Pancreas (tissue), 10 donors: ENCODE data around the gene LNX1. TPM values are rescaled to one million over a fixed set of nuclear protein-coding genes. Genes with fewer than 3 reads are reported as not detected.

Experiments
- ATAC-seq, 4 donors: fragments of 200-7000 bp; cut with Tn5 transposase; one replicate each; pipeline versions ENCODE4 v1.8.0 to v1.9.1; 2020; ENCODE audit warnings: mild to moderate bottlenecking in 4 of 4, moderate library complexity in 4 of 4
- DNase-seq, 6 donors: peaks; one replicate each; pipeline ENCODE4 v3.0.0-alpha.2; 2020
- FAIRE-seq: peaks from 2 replicates; lab custom pipeline; 2012; peaks lifted over from hg19 to GRCh38; lab: Jason Lieb, UNC
- H3K27ac ChIP-seq, 4 donors: fragments of 200-600 bp; sonication (generic); 1 replicate in 3 of 4; 2 replicates in 1 of 4; pipeline versions ENCODE4 v1.5.0 to v1.8.0; 2020
- H3K27me3 ChIP-seq, 4 donors: fragments of 200-600 bp; one replicate each; pipeline ENCODE4 v1.8.0; 2021
- H3K36me3 ChIP-seq, 3 donors: fragments of 200-600 bp; sonication (generic) in 1 of 3; one replicate each; pipeline versions ENCODE4 v1.5.0 to v1.8.0; 2020 to 2021
- H3K4me1 ChIP-seq, 3 donors: fragments of 200-600 bp; one replicate each; pipeline ENCODE4 v1.8.0; 2021
- H3K4me3 ChIP-seq, 4 donors: fragments of 200-600 bp; sonication (generic) in 2 of 4; one replicate each; pipeline versions ENCODE4 v1.5.0 to v1.8.0; 2020 to 2021
- H3K9me3 ChIP-seq, 4 donors: fragments of 200-600 bp; one replicate each; pipeline ENCODE4 v1.8.0; 2021
- WGBS, 2 donors: extraction: QIAGEN DNeasy Blood & Tissue Kit; methylation state at CpG; one replicate each; pipeline ENCODE4 v1.1.7; 2013; 5-methylcytosine and 5-hydroxymethylcytosine counted together
- intact Hi-C, 3 donors: fragments of 100-400 bp; cut with DNase I; formaldehyde crosslinking; loops; one replicate each; pipeline versions ENCODE4 v1.11.1 to v1.14.2; 2022
- polyA plus RNA-seq, 2 donors: library from polyadenylated mRNA; stranded (reverse); fragments of 200-250 nt; gene quantifications; one replicate each; pipeline ENCODE4 v1.2.3, GENCODE V29; 2013
- total RNA-seq, 6 donors: library from RNA; stranded (reverse); fragmentation: NEBNext Ultra II Directional in 4 of 6; extraction: Animal tissue kit (Norgen Biotek cat#: 25700) in 4 of 6; gene quantifications; one replicate each; pipeline versions ENCODE4 v1.2.1 to v1.2.4, GENCODE V29; 2021 to 2023
- TF ChIP-seq, protein P1 (sequence below), 4 donors: fragments of 200-600 bp; sonication (generic) in 3 of 4; IDR thresholded peaks; one replicate each; pipeline versions ENCODE4 v1.5.0 to v1.8.0; 2021; ENCODE audit warnings: antibody characterized with exemption in 4 of 4
- donor health status: healthy with polysubstance abuse.
- donor health status: DM: no; HTN: no; CAD: no; lungs with moderate emphysema.
- donor health status: DM: no; HTN: no; CAD: no.
- donor health status: control.
- donor health status: control.
- donor health status: Bipolar disorder and iron deficiency.
- donor health status: DM: yes; HTN: yes; CAD: no.
- donor health status: DM: no; HTN: no; CAD: no.
- donor health status: DM: no; HTN: no; CAD: no.
- donor health status: DM: yes; HTN: yes; CAD: no.

Gene LNX1
- total and polyA plus RNA-seq, 8 donors = 6.1 to 18.6 (median 15.0) TPM

DNA sequence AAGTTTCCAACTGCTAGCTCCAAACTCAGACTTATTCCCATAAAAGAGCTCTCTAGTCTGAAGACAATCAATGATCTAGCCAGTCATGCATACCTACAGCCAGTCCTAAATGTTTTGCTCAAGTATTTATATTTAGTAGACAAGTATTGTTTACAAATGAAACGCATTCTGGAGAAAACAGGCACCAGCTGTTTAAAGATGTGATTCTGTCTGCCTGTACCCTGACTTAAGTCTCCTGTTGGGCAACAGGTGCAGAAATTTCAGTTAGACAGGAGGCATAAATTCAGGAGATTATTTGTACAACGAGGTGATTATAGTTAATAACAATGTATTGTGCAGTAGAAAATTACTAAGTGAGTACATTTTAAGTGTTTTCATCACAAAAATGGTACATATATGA lies 28.9 kb downstream of the LNX1 start:
- no peaks in the 10 kb centered on the region for H3K27me3 ChIP-seq
- no peak overlapping the region for H3K4me3 ChIP-seq
- TF ChIP-seq, protein P1, sequence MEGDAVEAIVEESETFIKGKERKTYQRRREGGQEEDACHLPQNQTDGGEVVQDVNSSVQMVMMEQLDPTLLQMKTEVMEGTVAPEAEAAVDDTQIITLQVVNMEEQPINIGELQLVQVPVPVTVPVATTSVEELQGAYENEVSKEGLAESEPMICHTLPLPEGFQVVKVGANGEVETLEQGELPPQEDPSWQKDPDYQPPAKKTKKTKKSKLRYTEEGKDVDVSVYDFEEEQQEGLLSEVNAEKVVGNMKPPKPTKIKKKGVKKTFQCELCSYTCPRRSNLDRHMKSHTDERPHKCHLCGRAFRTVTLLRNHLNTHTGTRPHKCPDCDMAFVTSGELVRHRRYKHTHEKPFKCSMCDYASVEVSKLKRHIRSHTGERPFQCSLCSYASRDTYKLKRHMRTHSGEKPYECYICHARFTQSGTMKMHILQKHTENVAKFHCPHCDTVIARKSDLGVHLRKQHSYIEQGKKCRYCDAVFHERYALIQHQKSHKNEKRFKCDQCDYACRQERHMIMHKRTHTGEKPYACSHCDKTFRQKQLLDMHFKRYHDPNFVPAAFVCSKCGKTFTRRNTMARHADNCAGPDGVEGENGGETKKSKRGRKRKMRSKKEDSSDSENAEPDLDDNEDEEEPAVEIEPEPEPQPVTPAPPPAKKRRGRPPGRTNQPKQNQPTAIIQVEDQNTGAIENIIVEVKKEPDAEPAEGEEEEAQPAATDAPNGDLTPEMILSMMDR (IDR thresholded peaks at IDR 0.05) = no peak
- intact Hi-C loops = no loop called here
- DNase-seq (no peak), FAIRE-seq (no peak), ATAC-seq (no peak)
- no peaks in the 10 kb centered on the region for H3K9me3 ChIP-seq
- WGBS, 2 donors = 52 to 69% methylated on average over 2 of the region's 2 CpGs
- H3K36me3 ChIP-seq = no peaks in the 10 kb centered on the region
- H3K27ac ChIP-seq = no peak overlapping the region
- H3K4me1 ChIP-seq = no peaks in the 10 kb centered on the region

DNA sequence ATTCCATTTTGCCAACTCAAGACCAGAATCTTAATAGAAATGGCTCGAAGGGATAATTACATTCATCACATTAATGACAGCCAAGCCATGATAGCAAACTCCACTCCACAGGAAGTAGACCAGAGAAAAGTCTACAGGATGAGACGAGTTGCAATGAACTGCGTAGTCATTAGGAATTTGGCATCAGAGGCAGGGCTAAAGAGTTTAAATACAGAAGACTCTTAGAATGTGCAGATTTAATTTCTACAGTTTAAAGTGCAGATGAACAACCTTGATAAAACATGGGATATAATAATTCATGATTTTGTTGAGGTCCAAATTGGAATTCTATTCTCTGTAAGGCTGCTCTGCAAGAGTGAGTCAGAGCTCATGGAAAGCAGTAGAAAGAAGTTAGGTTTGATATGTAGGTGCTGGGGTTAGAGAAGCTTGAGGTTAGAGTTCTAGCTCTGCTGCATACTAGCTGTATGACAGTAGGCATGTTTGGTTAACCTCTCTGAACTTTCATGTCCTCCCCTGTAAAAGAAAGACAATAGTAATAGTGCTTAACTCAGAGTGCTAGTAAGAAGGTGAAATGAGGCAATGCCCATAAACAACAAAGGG lies 32.2 kb downstream of the LNX1 start:
- DNase-seq (no peak), FAIRE-seq (no peak), ATAC-seq (no peak)
- WGBS, 2 donors = 80 to 84% methylated on average over 3 of the region's 3 CpGs
- Histone ChIP-seq H3K27me3 (no peaks in the 10 kb centered on the region), H3K27ac (no peak overlapping the region), H3K4me3 (no peak overlapping the region), H3K9me3 (no peaks in the 10 kb centered on the region), H3K36me3 (no peaks in the 10 kb centered on the region), H3K4me1 (peaks cover 0 to 10% (median 9%) of the 10 kb centered on the region in 3 donors)
- intact Hi-C loops = no loop called here
- TF ChIP-seq, protein P1 (IDR thresholded peaks at IDR 0.05) = no peak

DNA sequence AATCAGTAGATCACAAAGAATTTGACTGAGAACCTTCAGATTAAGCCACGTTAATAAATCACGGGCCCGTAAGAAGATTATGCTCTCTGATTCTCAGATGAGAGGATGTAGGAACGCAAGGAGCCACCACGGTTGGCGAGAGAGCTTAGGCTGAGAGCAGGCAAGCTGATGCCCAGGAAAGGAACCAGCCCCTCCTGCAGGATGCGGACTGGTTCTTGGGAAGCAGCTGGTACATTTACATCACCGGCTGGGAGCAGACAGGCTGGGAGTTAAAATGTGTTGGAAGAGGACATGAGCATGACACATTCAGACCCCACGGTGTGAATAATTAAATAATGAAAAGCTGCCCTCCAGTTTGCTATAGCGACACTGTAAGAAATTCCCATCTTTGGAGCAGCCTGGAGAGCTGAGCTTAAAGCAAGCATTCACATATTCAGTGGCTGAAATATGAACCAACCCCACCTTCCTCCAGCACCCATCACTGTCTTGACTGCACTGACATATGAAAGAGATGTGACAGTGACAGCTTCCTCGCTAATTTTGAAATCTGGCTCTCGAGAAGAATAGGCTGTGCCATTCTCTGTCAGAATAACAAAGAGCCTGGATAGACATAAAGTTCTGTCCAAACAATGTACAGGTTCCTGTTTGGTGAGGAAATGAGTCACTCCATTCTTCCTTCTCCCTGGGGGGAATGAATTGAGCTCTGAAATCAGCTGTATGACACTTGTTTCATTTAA lies 33.1 kb downstream of the LNX1 start:
- intact Hi-C loops = no loop called here
- H3K4me1 ChIP-seq = peaks cover 0 to 12% (median 9%) of the 10 kb centered on the region in 3 donors
- TF ChIP-seq, protein P1 (IDR thresholded peaks at IDR 0.05) = no peak
- no peaks in the 10 kb centered on the region for H3K27me3 ChIP-seq
- no peaks in the 10 kb centered on the region for H3K36me3 ChIP-seq
- no peak for FAIRE-seq
- no peaks in the 10 kb centered on the region for H3K9me3 ChIP-seq
- no peak for DNase-seq
- no peak overlapping the region for H3K4me3 ChIP-seq
- H3K27ac ChIP-seq = no peak overlapping the region
- peak in 1 of 4 donors; percentile 41 for ATAC-seq
- WGBS, 2 donors = 83 to 90% methylated on average over 12 of the region's 12 CpGs

DNA sequence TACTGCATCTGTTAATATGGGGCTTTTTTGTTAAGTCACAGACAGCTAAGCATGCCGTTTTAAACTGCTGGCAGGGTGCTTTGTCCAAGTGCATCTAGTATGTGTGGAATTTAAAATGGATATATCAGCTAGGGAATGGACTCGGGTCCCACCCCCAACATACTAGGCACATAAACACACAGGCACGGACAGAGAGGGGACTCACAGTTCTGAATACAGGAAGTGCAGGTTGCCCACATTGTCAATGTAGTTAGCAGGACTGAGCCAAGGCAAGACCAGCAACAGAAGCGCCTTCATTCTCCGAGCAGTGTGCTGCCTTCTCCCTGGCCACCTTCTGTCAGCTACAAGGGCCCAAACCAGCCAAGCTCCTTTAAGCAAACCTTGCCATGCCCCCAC lies 33.6 kb downstream of the LNX1 start:
- no peaks in the 10 kb centered on the region for H3K9me3 ChIP-seq
- peaks cover 0 to 12% (median 9%) of the 10 kb centered on the region in 3 donors for H3K4me1 ChIP-seq
- no peak for FAIRE-seq
- TF ChIP-seq, protein P1 (IDR thresholded peaks at IDR 0.05) = no peak
- H3K27me3 ChIP-seq = no peaks in the 10 kb centered on the region
- H3K27ac ChIP-seq = no peak overlapping the region
- WGBS, 2 donors = 87 to 91% methylated on average over 5 of the region's 5 CpGs
- H3K4me3 ChIP-seq = no peak overlapping the region
- H3K36me3 ChIP-seq = no peaks in the 10 kb centered on the region
- no peak for ATAC-seq
- no peak for DNase-seq
- intact Hi-C loops = no loop called here

DNA sequence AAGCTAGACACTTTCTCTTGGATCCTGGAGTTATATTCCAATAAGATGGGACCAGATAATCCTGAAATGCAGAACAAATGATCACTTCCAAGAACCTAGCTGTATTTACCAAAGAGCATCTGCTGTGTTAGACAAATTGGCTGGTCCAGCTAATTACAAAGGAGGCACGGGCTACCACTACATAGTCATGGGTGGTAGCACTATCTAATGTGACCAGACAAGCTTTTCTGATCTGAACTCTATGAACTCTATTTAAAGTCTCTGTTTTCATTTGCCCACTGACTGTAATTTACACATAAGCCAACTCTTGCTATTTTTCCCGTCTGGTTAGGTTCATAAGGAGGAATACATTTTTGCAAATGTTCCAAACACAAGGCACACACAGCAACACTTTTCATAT lies 34.6 kb downstream of the LNX1 start:
- TF ChIP-seq, protein P1 (IDR thresholded peaks at IDR 0.05) = no peak
- Histone ChIP-seq H3K4me1 (peaks cover 0 to 12% (median 9%) of the 10 kb centered on the region in 3 donors), H3K27me3 (no peaks in the 10 kb centered on the region), H3K36me3 (no peaks in the 10 kb centered on the region), H3K9me3 (no peaks in the 10 kb centered on the region), H3K27ac (no peak overlapping the region), H3K4me3 (no peak overlapping the region)
- ATAC-seq (no peak), FAIRE-seq (no peak), DNase-seq (no peak)
- intact Hi-C loops = no loop called here
- 91 to 92% methylated on average over 2 of the region's 2 CpGs for whole genome bisulfite sequencing, 2 donors
